GM23248 (cell line): ENCODE measurements around the gene CNIH3. TPM values are rescaled to one million over a fixed set of nuclear protein-coding genes. Genes with fewer than 3 reads are reported as not detected.

Experiments
- DNase-seq: peaks from one replicate; pipeline ENCODE4 v3.0.0-alpha.2; 2015
- H2AFZ ChIP-seq: fragments of 200-600 bp; sonication (generic); 2 replicates; pipeline ENCODE4 v1.6.1; 2016; ENCODE audit warnings: antibody characterized with exemption
- H3F3A ChIP-seq: fragments of 200-600 bp; sonication (generic); 2 replicates; pipeline ENCODE4 v1.6.1; 2016; ENCODE audit warnings: mild to moderate bottlenecking, antibody characterized with exemption, mixed run types; ENCODE audit not compliant: insufficient read depth
- H3K27ac ChIP-seq: fragments of 200-600 bp; sonication (generic); 2 replicates; pipeline ENCODE4 v1.5.1; 2016; ENCODE audit warnings: mild to moderate bottlenecking
- H3K27me3 ChIP-seq: fragments of 200-600 bp; sonication (generic); replicated peaks from 2 replicates; pipeline ENCODE4 v1.6.1; 2016; ENCODE audit warnings: mild to moderate bottlenecking; ENCODE audit not compliant: insufficient read depth
- H3K36me3 ChIP-seq: fragments of 200-600 bp; sonication (generic); 2 replicates; pipeline ENCODE4 v1.6.1; 2016; ENCODE audit warnings: low read depth, mild to moderate bottlenecking
- H3K4me1 ChIP-seq: fragments of 200-600 bp; sonication (generic); 2 replicates; pipeline ENCODE4 v1.6.1; 2016; ENCODE audit warnings: mild to moderate bottlenecking; ENCODE audit not compliant: insufficient read depth
- H3K4me2 ChIP-seq: fragments of 200-600 bp; sonication (generic); one replicate; pipeline ENCODE4 v1.6.1; 2016; ENCODE audit warnings: mild to moderate bottlenecking; ENCODE audit not compliant: unreplicated experiment
- H3K4me3 ChIP-seq: fragments of 200-600 bp; sonication (generic); 2 replicates; pipeline ENCODE4 v1.5.1; 2016; ENCODE audit warnings: mild to moderate bottlenecking
- H3K79me2 ChIP-seq: fragments of 200-600 bp; sonication (generic); 2 replicates; pipeline ENCODE4 v1.6.1; 2016; ENCODE audit warnings: mild to moderate bottlenecking; ENCODE audit not compliant: insufficient read depth
- H3K9ac ChIP-seq: fragments of 200-600 bp; sonication (generic); 2 replicates; pipeline ENCODE4 v1.6.1; 2016; ENCODE audit warnings: mild to moderate bottlenecking
- H3K9me2 ChIP-seq: fragments of 200-600 bp; sonication (generic); 2 replicates; pipeline ENCODE4 v1.6.1; 2016; ENCODE audit warnings: mixed run types, mild to moderate bottlenecking, moderate library complexity; ENCODE audit not compliant: insufficient read depth
- H3K9me3 ChIP-seq: fragments of 200-600 bp; sonication (generic); one replicate; pipeline ENCODE4 v1.6.1; 2017; ENCODE audit warnings: low read depth
- H4K20me1 ChIP-seq: fragments of 200-600 bp; sonication (generic); 2 replicates; pipeline ENCODE4 v1.6.0; 2016; ENCODE audit not compliant: insufficient read depth
- EZH2 ChIP-seq: fragments of 200-600 bp; sonication (generic); IDR thresholded peaks from 2 replicates; pipeline ENCODE4 v1.6.1; 2018; ENCODE audit warnings: antibody characterized with exemption, mild to moderate bottlenecking; ENCODE audit not compliant: insufficient read depth, poor library complexity, severe bottlenecking
- EZH2phosphoT487 ChIP-seq: fragments of 200-600 bp; sonication (generic); IDR thresholded peaks from 2 replicates; pipeline ENCODE4 v1.6.1; 2018; ENCODE audit warnings: antibody characterized with exemption, moderate library complexity, mild to moderate bottlenecking, low read depth; ENCODE audit not compliant: insufficient read depth
- WGBS, 2 experiments: methylation state at CpG; one replicate each; pipeline ENCODE4 v1.1.6; 2015 to 2017; ENCODE audit warnings: low lambda C conversion rate in 2 of 2, low coverage in 1 of 2; ENCODE audit errors: missing lambda C conversion rate in 2 of 2; 5-methylcytosine and 5-hydroxymethylcytosine counted together
- in situ Hi-C: fragments of 300-500 bp; cut with MboI; formaldehyde crosslinking; loops from 2 replicates; pipeline ENCODE4 v1.15.0; 2020
- polyA plus RNA-seq: library from polyadenylated mRNA; unstranded; fragments of >200 nt; fragmentation: Nextera tagmentation; extraction: Ambion mirVana; gene quantifications from 2 replicates; pipeline ENCODE4 v1.2.1, GENCODE V29; 2016
- total RNA-seq: library from RNA; depleted of rRNA; stranded (reverse); fragments of >200 nt; shearing (Covaris generic); gene quantifications from 2 replicates; pipeline ENCODE4 v1.2.3, GENCODE V29; 2014

Gene CNIH3
- total and polyA plus RNA-seq, 2 experiments from 2014 or later = 4.7 to 6.4 TPM

GRCh38 chr1:224687465-224687864 is 71.3 kb downstream of the CNIH3 start:
- Histone ChIP-seq H3K4me2 (no peak overlapping the region), H4K20me1 (no peaks in the 10 kb centered on the region), H3K9me3 (no peaks in the 10 kb centered on the region), H3F3A (no peaks in the 10 kb centered on the region), H3K9me2 (no peaks in the 10 kb centered on the region), H2AFZ (no peak overlapping the region), H3K4me3 (no peak overlapping the region), H3K27me3 (no peaks in the 10 kb centered on the region), H3K36me3 (no peaks in the 10 kb centered on the region), H3K27ac (no peak overlapping the region), H3K9ac (no peak overlapping the region), H3K4me1 (no peaks in the 10 kb centered on the region), H3K79me2 (no peaks in the 10 kb centered on the region)
- in situ Hi-C loops = no loop called here
- WGBS, 2 experiments = 82 to 95% methylated on average over 4 of the region's 4 CpGs
- no peak for DNase-seq
- no peak for TF ChIP-seq EZH2
- no peak for TF ChIP-seq EZH2phosphoT487

GRCh38 chr1:224689374-224689773 is 73.3 kb downstream of the CNIH3 start:
- WGBS, 2 experiments = 72 to 73% methylated on average over 9 of the region's 9 CpGs
- H3K4me2 ChIP-seq = no peak overlapping the region
- H4K20me1 ChIP-seq = no peaks in the 10 kb centered on the region
- H3K9ac ChIP-seq = no peak overlapping the region
- no peak for DNase-seq
- no peaks in the 10 kb centered on the region for H3K27me3 ChIP-seq
- H3F3A ChIP-seq = no peaks in the 10 kb centered on the region
- no peaks in the 10 kb centered on the region for H3K79me2 ChIP-seq
- in situ Hi-C loops = no loop called here
- H2AFZ ChIP-seq = no peak overlapping the region
- no peaks in the 10 kb centered on the region for H3K9me3 ChIP-seq
- TF ChIP-seq EZH2 = no peak
- no peak for TF ChIP-seq EZH2phosphoT487
- H3K9me2 ChIP-seq = no peaks in the 10 kb centered on the region
- H3K36me3 ChIP-seq = no peaks in the 10 kb centered on the region
- H3K27ac ChIP-seq = no peak overlapping the region
- H3K4me1 ChIP-seq = no peaks in the 10 kb centered on the region
- H3K4me3 ChIP-seq = no peak overlapping the region

- H4K20me1 ChIP-seq = no peaks in the 10 kb centered on the region
- no peak overlapping the region for H3K4me3 ChIP-seq
- in situ Hi-C loops = no loop called here
- H3F3A ChIP-seq = no peaks in the 10 kb centered on the region
- DNase-seq = no peak
- H3K9ac ChIP-seq = no peak overlapping the region
- no peaks in the 10 kb centered on the region for H3K4me1 ChIP-seq
- H3K9me2 ChIP-seq = no peaks in the 10 kb centered on the region
- 99 to 100% methylated on average over 4 of the region's 4 CpGs for WGBS, 2 experiments
- H3K9me3 ChIP-seq = no peaks in the 10 kb centered on the region
- no peaks in the 10 kb centered on the region for H3K79me2 ChIP-seq
- no peak overlapping the region for H3K27ac ChIP-seq
- H3K27me3 ChIP-seq = no peaks in the 10 kb centered on the region
- no peaks in the 10 kb centered on the region for H3K36me3 ChIP-seq
- TF ChIP-seq EZH2 (no peak), EZH2phosphoT487 (no peak)
- no peak overlapping the region for H3K4me2 ChIP-seq
- no peak overlapping the region for H2AFZ ChIP-seq
Measured at GRCh38 chr1:224690576-224690975, 74.5 kb downstream of the CNIH3 start.

- Histone ChIP-seq H3K27ac (no peak overlapping the region), H3K4me1 (no peaks in the 10 kb centered on the region), H3K9me2 (no peaks in the 10 kb centered on the region), H4K20me1 (no peaks in the 10 kb centered on the region), H3K4me3 (no peak overlapping the region), H3F3A (no peaks in the 10 kb centered on the region), H3K79me2 (no peaks in the 10 kb centered on the region), H2AFZ (no peak overlapping the region), H3K9ac (no peak overlapping the region), H3K36me3 (no peaks in the 10 kb centered on the region), H3K27me3 (no peaks in the 10 kb centered on the region), H3K4me2 (no peak overlapping the region), H3K9me3 (no peaks in the 10 kb centered on the region)
- no peak for TF ChIP-seq EZH2
- TF ChIP-seq EZH2phosphoT487 = no peak
- 70 to 72% methylated on average over 4 of the region's 4 CpGs for WGBS, 2 experiments
- in situ Hi-C loops = no loop called here
- no peak for DNase-seq
Measured at GRCh38 chr1:224691148-224691925, 75.2 kb downstream of the CNIH3 start.
